ENCODE measurements around the gene PDE4A. TPM values are rescaled to one million over a fixed set of nuclear protein-coding genes. Genes with fewer than 3 reads are reported as not detected.
"Not testable (repeated sequence)": the region's sequence is repeated elsewhere in the genome, so short reads cannot be mapped to it uniquely, and the experiment has no call there.

Gene PDE4A
- polyA plus RNA-seq, 3 donors: 4.7 to 14.8 (median 5.8) TPM

- H3K9me3 Mint-ChIP-seq: peaks cover 0 to 4% (median 0%) of the 10 kb centered on the region in 7 donors
- H3K4me1 Mint-ChIP-seq: peaks cover 77% of the 10 kb centered on the region
- Histone ChIP-seq H3K36me3 (replicated peaks in 1 of 2; ENCODE audit: control insufficient read depth in 1 of 2, insufficient read depth in 2 of 2, low read length in 2 of 2) (no peaks in the 10 kb centered on the region), H3K4me2 (replicated peaks; ENCODE audit: extremely low read depth, low read length, poor library complexity, severe bottlenecking) (no peak overlapping the region), H3K9me3 (replicated peaks in 1 of 2; ENCODE audit: control insufficient read depth in 1 of 2, insufficient read depth in 1 of 2, low read length in 2 of 2) (no peaks in the 10 kb centered on the region), H3K9ac (ENCODE audit: insufficient read depth, low read length, poor library complexity, severe bottlenecking) (no peak overlapping the region), H2AFZ (ENCODE audit: insufficient read depth, low read depth, low read length, poor library complexity, severe bottlenecking) (no peak overlapping the region), H3K27me3 (ENCODE audit: control insufficient read depth in 2 of 2, insufficient read depth in 2 of 2, low read length in 2 of 2) (peaks cover 3 to 15% of the 10 kb centered on the region in 2 donors), H3K27ac (ENCODE audit: low read depth in 1 of 2, low read length in 2 of 2) (no peak overlapping the region), H3K4me3 (replicated peaks in 1 of 3; ENCODE audit: low read depth in 2 of 3, low read length in 3 of 3) (peak overlapping the region in 1 of 3 experiments; percentile 28), H3K4me1 (ENCODE audit: control insufficient read depth in 1 of 2, insufficient read depth in 2 of 2, low read length in 2 of 2) (peaks cover 84 to 85% of the 10 kb centered on the region in 2 donors), H3K79me2 (ENCODE audit: insufficient read depth, low read length) (peaks cover 13% of the 10 kb centered on the region), H4K20me1 (ENCODE audit: insufficient read depth, low read length) (peaks cover 8% of the 10 kb centered on the region)
- H3K27ac Mint-ChIP-seq: peak overlapping the region in 5 of 7 donors; percentile 20 to 79 (median 54)
- TF ChIP-seq CTCF (IDR thresholded peaks at IDR 0.05): no peak
- H3K36me3 Mint-ChIP-seq: peaks cover 4 to 8% of the 10 kb centered on the region in 2 donors
- H3K4me3 Mint-ChIP-seq: no peak overlapping the region
- DNase-seq: no peak
- intact Hi-C loops (cut with micrococcal nuclease): loop anchor here in 1 of 2 donors (10.0 kb wide), 1 partner anchor 158 kb away; the partner anchor contains the start of genes CDKN2D and KRI1
- peaks cover 15 to 26% (median 17%) of the 10 kb centered on the region in 3 donors for H3K27me3 Mint-ChIP-seq (ENCODE audit: low read depth in 3 of 3)
Measured at GRCh38 chr19:10407096-10407495, 13.2 kb upstream of the PDE4A start.

GRCh38 chr19:10408511-10409283 lies 11.6 kb upstream of the PDE4A start:
- peaks cover 3 to 15% of the 10 kb centered on the region in 2 donors for H3K27me3 ChIP-seq (ENCODE audit: control insufficient read depth in 2 of 2, insufficient read depth in 2 of 2, low read length in 2 of 2)
- peak; percentile 83 to 92 (median 88) for DNase-seq
- H3K9me3 ChIP-seq (replicated peaks in 1 of 2; ENCODE audit: control insufficient read depth in 1 of 2, insufficient read depth in 1 of 2, low read length in 2 of 2): no peaks in the 10 kb centered on the region
- Mint-ChIP-seq H3K27ac (peak overlapping the region; percentile 88 to 94 (median 92)), H3K27me3 (ENCODE audit: low read depth in 3 of 3) (peaks cover 14 to 26% (median 17%) of the 10 kb centered on the region in 3 donors), H3K4me3 (peak overlapping the region; percentile 56 to 75), H3K36me3 (peaks cover 2 to 8% of the 10 kb centered on the region in 2 donors), H3K9me3 (peaks cover 0 to 4% (median 0%) of the 10 kb centered on the region in 7 donors), H3K4me1 (peaks cover 75% of the 10 kb centered on the region)
- H3K27ac ChIP-seq (ENCODE audit: low read depth in 1 of 2, low read length in 2 of 2): peak overlapping the region; percentile 81 to 87
- H2AFZ ChIP-seq (ENCODE audit: insufficient read depth, low read depth, low read length, poor library complexity, severe bottlenecking): peak overlapping the region; percentile 55
- H3K36me3 ChIP-seq (replicated peaks in 1 of 2; ENCODE audit: control insufficient read depth in 1 of 2, insufficient read depth in 2 of 2, low read length in 2 of 2): no peaks in the 10 kb centered on the region
- intact Hi-C loops (cut with micrococcal nuclease): loop anchor here in 1 of 2 donors (10.0 kb wide), 1 partner anchor 156 kb away; the partner anchor contains the start of genes CDKN2D and KRI1
- TF ChIP-seq CTCF (IDR thresholded peaks at IDR 0.05): no peak
- peak overlapping the region; percentile 63 for H3K4me2 ChIP-seq (replicated peaks; ENCODE audit: extremely low read depth, low read length, poor library complexity, severe bottlenecking)
- no peaks in the 10 kb centered on the region for H4K20me1 ChIP-seq (ENCODE audit: insufficient read depth, low read length)
- H3K4me1 ChIP-seq (ENCODE audit: control insufficient read depth in 1 of 2, insufficient read depth in 2 of 2, low read length in 2 of 2): peaks cover 78 to 80% of the 10 kb centered on the region in 2 donors
- peak overlapping the region; percentile 35 for H3K9ac ChIP-seq (ENCODE audit: insufficient read depth, low read length, poor library complexity, severe bottlenecking)
- peak overlapping the region in 2 of 3 experiments; percentile 3 to 57 for H3K4me3 ChIP-seq (replicated peaks in 1 of 3; ENCODE audit: low read depth in 2 of 3, low read length in 3 of 3)
- WGBS (ENCODE audit: insufficient coverage): 37% methylated on average over 13 of the region's 18 CpGs
- no peaks in the 10 kb centered on the region for H3K79me2 ChIP-seq (ENCODE audit: insufficient read depth, low read length)

GRCh38 chr19:10411224-10411623 lies 9.1 kb upstream of the PDE4A start:
- H3K9me3 Mint-ChIP-seq; H3K27ac ChIP-seq (ENCODE audit: low read depth in 1 of 2, low read length in 2 of 2); H3K27me3 ChIP-seq (ENCODE audit: control insufficient read depth in 2 of 2, insufficient read depth in 2 of 2, low read length in 2 of 2); H3K4me3 Mint-ChIP-seq; H3K36me3 ChIP-seq (replicated peaks in 1 of 2; ENCODE audit: control insufficient read depth in 1 of 2, insufficient read depth in 2 of 2, low read length in 2 of 2); H3K79me2 ChIP-seq (ENCODE audit: insufficient read depth, low read length); H3K9ac ChIP-seq (ENCODE audit: insufficient read depth, low read length, poor library complexity, severe bottlenecking); H3K4me3 ChIP-seq (replicated peaks in 1 of 3; ENCODE audit: low read depth in 2 of 3, low read length in 3 of 3); H4K20me1 ChIP-seq (ENCODE audit: insufficient read depth, low read length); H3K36me3 Mint-ChIP-seq; H3K9me3 ChIP-seq (replicated peaks in 1 of 2; ENCODE audit: control insufficient read depth in 1 of 2, insufficient read depth in 1 of 2, low read length in 2 of 2); DNase-seq; H3K4me2 ChIP-seq (replicated peaks; ENCODE audit: extremely low read depth, low read length, poor library complexity, severe bottlenecking); intact Hi-C loops (cut with micrococcal nuclease); H2AFZ ChIP-seq (ENCODE audit: insufficient read depth, low read depth, low read length, poor library complexity, severe bottlenecking): not testable (repeated sequence)
- H3K4me1 ChIP-seq (ENCODE audit: control insufficient read depth in 1 of 2, insufficient read depth in 2 of 2, low read length in 2 of 2): peaks cover 62 to 65% of the 10 kb centered on the region in 2 donors
- Mint-ChIP-seq H3K27me3 (ENCODE audit: low read depth in 3 of 3) (peaks cover 5 to 14% (median 10%) of the 10 kb centered on the region in 3 donors), H3K27ac (peak overlapping the region in 1 of 7 donors; percentile 50), H3K4me1 (peaks cover 68% of the 10 kb centered on the region)
- 91% methylated on average over 3 of the region's 5 CpGs for whole genome bisulfite sequencing (ENCODE audit: insufficient coverage)
